RWPE2 (cell line): Measurements from ENCODE around the gene AKAP13.

Experiments used
- ATAC-seq: fragments of 200-7000 bp; cut with Tn5 transposase; 3 replicates; pipeline ENCODE4 v1.9.1; 2021; ENCODE audit warnings: low read depth
- DNase-seq: peaks from one replicate; pipeline ENCODE4 v3.0.0-alpha.2; 2020; ENCODE audit warnings: low spot score
- H3K27ac ChIP-seq: fragments of 450-650 bp; 2 replicates; pipeline ENCODE4 v1.5.1; 2017; ENCODE audit warnings: mild to moderate bottlenecking; ENCODE audit not compliant: poor library complexity, severe bottlenecking
- H3K27me3 ChIP-seq: fragments of 250-450 bp; sonication (Bioruptor Pico); 2 replicates; pipeline ENCODE4 v1.5.1; 2021; ENCODE audit warnings: mild to moderate bottlenecking, moderate library complexity; ENCODE audit not compliant: insufficient read depth, poor library complexity, severe bottlenecking
- H3K36me3 ChIP-seq: fragments of 250-450 bp; sonication (Bioruptor Pico); 2 replicates; pipeline ENCODE4 v1.5.1; 2020; ENCODE audit warnings: low read depth, mild to moderate bottlenecking, moderate library complexity
- H3K4me1 ChIP-seq: fragments of 250-450 bp; sonication (Bioruptor Pico); 2 replicates; pipeline ENCODE4 v1.5.1; 2021; ENCODE audit warnings: mild to moderate bottlenecking, moderate library complexity; ENCODE audit not compliant: insufficient read depth, poor library complexity, severe bottlenecking
- H3K4me3 ChIP-seq: fragments of 250-450 bp; sonication (Bioruptor Pico); 2 replicates; pipeline ENCODE4 v1.5.1; 2021; ENCODE audit warnings: mild to moderate bottlenecking, moderate library complexity; ENCODE audit not compliant: severe bottlenecking
- H3K9me3 ChIP-seq: fragments of 250-450 bp; sonication (Bioruptor Pico); 2 replicates; pipeline ENCODE4 v1.5.1; 2021; ENCODE audit warnings: mild to moderate bottlenecking, moderate library complexity; ENCODE audit not compliant: severe bottlenecking
- TF ChIP-seq, protein P1 (sequence below): fragments of 450-650 bp; IDR thresholded peaks from one replicate; pipeline ENCODE4 v1.5.1; 2017; ENCODE audit warnings: mild to moderate bottlenecking, moderate library complexity; ENCODE audit not compliant: poor library complexity, severe bottlenecking

Gene AKAP13

DNA sequence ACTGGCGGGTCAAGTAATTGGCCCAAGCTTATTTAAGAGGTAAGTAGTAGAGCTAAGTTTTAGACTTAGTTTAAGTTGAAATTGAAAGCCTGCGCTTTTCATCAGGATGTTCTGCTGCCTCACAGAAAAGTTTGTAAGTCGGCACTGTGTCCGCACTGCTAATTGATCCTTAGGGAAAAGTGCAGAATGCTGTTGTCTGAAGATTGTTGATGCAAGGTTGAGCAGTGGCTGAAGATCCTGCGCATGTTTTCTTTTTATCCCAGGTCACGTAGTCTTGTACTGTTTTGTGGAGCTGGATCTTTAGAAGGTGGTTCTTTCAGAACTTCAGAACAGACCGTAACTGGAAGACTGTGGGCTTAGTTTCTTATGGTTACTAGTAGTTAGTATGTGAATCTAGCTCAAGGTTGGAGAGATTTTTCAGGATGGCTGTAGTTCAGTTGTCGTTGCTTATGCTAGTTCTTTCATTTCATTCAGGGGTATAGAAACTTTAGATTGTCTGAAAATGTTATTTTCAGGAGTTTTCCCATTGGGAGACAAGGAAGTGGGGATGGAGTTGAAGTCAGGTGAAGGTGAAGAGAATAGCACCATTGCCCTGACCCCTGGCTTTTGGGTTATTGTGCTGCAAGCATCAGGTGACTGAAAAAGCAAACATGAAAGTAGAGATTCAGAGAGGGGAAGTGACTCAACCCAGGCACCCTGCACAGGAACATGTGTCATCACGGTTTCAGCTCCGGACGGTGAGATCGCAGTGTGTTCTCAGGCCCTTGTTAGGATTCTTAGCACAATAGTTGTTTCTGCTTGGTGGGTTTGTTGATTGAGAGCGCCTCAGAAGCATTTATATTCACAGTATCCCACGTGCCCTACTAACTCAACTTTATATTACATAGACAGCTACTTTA lies 32.8 kb downstream of the AKAP13 start:
- TF ChIP-seq, protein P1, sequence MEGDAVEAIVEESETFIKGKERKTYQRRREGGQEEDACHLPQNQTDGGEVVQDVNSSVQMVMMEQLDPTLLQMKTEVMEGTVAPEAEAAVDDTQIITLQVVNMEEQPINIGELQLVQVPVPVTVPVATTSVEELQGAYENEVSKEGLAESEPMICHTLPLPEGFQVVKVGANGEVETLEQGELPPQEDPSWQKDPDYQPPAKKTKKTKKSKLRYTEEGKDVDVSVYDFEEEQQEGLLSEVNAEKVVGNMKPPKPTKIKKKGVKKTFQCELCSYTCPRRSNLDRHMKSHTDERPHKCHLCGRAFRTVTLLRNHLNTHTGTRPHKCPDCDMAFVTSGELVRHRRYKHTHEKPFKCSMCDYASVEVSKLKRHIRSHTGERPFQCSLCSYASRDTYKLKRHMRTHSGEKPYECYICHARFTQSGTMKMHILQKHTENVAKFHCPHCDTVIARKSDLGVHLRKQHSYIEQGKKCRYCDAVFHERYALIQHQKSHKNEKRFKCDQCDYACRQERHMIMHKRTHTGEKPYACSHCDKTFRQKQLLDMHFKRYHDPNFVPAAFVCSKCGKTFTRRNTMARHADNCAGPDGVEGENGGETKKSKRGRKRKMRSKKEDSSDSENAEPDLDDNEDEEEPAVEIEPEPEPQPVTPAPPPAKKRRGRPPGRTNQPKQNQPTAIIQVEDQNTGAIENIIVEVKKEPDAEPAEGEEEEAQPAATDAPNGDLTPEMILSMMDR: no peak
- peak; percentile 94 for DNase-seq
- Histone ChIP-seq H3K36me3 (0 out of 2 replicates have a peak, but pooled peaks cover 3% of the 10 kb centered on the region), H3K4me1 (peaks cover 61% of the 10 kb centered on the region), H3K9me3 (no peaks in the 10 kb centered on the region), H3K4me3 (no peak overlapping the region), H3K27ac (peak overlapping the region; percentile 88), H3K27me3 (no peaks in the 10 kb centered on the region)
- ATAC-seq: peak; percentile 96

DNA sequence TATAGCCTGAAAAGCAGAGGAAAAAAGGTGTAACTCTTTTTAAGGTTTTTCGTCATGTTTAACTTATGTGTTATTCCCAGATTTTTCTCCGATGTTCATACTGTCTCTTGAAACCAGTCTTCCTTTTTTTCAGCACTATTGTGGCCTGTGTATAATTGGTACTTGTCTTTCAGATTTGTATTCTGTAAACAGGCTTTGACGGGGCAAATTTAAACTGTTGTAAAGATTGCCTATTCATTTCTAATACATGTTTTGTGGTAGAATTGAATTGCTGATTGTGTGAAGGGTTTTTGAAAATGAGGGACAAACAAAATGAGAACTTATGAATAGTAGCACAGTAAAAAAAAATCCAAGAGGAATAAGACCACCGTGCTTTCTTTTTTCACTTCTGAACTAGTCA lies 33.6 kb downstream of the AKAP13 start:
- ATAC-seq (no peak), DNase-seq (no peak)
- H3K36me3 ChIP-seq: no peaks in the 10 kb centered on the region
- no peak overlapping the region for H3K4me3 ChIP-seq
- peaks cover 65% of the 10 kb centered on the region for H3K4me1 ChIP-seq
- no peaks in the 10 kb centered on the region for H3K27me3 ChIP-seq
- no peaks in the 10 kb centered on the region for H3K9me3 ChIP-seq
- peak overlapping the region; percentile 88 for H3K27ac ChIP-seq
- TF ChIP-seq, protein P1: no peak

DNA sequence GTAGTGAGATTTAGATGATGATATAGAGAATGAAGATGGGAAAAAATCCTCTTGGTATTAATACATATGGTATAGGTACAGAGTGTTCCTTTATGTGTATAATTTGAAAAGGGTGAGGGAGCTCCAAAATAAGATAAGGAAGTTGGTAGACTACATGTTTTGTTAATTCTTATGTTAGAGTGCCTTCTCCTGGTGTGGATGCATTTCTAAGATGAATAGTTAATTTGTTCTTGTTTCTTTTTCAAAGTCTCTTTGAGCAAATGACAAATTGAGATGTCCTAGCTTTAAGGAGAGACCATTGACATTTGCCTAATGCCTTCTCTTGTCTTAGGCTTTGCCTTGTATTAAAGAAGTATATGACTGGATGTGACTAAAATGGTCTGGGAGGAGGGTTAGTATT lies 34.1 kb downstream of the AKAP13 start:
- Histone ChIP-seq H3K27me3 (no peaks in the 10 kb centered on the region), H3K36me3 (no peaks in the 10 kb centered on the region), H3K4me3 (no peak overlapping the region), H3K9me3 (no peaks in the 10 kb centered on the region), H3K27ac (peak overlapping the region; percentile 88), H3K4me1 (peaks cover 70% of the 10 kb centered on the region)
- no peak for ATAC-seq
- no peak for DNase-seq
- TF ChIP-seq, protein P1: peak; percentile 80

DNA sequence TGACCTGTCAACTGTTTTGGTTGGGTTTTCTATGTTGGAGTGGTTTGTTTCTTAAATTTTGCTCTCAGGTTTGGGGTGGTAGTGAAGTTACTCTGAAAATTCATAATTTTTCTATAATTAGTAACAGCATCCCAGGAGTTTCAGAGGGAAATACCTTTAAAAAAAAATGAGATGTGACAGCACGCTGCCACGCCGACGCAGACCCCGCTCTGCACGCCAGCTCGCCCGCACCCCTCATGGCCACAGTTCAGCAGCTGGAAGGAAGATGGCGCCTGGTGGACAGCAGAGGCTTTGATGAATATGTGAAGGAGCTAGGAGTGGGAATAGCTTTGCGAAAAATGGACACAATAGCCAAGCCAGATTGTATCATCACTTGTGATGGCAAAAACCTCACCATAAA lies 34.6 kb downstream of the AKAP13 start:
- H3K27ac ChIP-seq: peak overlapping the region; percentile 88
- TF ChIP-seq, protein P1: peak; percentile 0
- H3K27me3 ChIP-seq: no peaks in the 10 kb centered on the region
- ATAC-seq (no peak), DNase-seq (no peak)
- H3K9me3 ChIP-seq: no peaks in the 10 kb centered on the region
- no peak overlapping the region for H3K4me3 ChIP-seq
- H3K36me3 ChIP-seq: no peaks in the 10 kb centered on the region
- H3K4me1 ChIP-seq: peaks cover 71% of the 10 kb centered on the region

DNA sequence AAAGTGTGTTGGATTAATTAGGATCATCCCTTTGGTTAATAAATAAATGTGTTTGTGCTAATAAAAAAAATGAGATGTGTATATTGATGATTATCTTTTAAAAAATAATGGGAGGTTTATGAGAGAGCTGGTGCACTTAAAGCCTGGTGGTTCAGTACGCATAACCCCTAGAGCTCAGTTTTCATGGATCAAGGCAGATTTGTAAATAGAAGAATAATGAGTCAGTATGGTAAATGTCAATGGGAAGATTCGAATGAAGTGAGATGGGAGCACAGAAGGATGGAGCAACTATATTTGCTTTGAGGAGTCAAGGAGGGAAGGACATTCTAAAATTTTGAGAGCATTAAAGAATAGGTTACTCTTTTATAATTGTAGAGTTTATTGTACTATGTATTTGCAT lies 35.4 kb downstream of the AKAP13 start:
- ATAC-seq (peak; percentile 30), DNase-seq (no peak)
- H3K27me3 ChIP-seq: no peaks in the 10 kb centered on the region
- H3K4me1 ChIP-seq: peaks cover 71% of the 10 kb centered on the region
- no peak overlapping the region for H3K4me3 ChIP-seq
- TF ChIP-seq, protein P1: no peak
- peak overlapping the region; percentile 88 for H3K27ac ChIP-seq
- no peaks in the 10 kb centered on the region for H3K9me3 ChIP-seq
- H3K36me3 ChIP-seq: no peaks in the 10 kb centered on the region
